Parathyroid adenoma (tissue), 2 donors: ENCODE data around the gene USP1.

Source experiments
- H2AFZ ChIP-seq: fragments of 300-600 bp; sonication (generic); one replicate; pipeline ENCODE4 v1.7.0; 2017; ENCODE audit warnings: antibody characterized with exemption, mild to moderate bottlenecking
- H3K27ac ChIP-seq: fragments of 300-600 bp; sonication (generic); one replicate; pipeline ENCODE4 v1.7.0; 2017
- H3K27me3 ChIP-seq: fragments of 300-600 bp; sonication (generic); one replicate; pipeline ENCODE4 v1.7.0; 2017; ENCODE audit warnings: low read length; ENCODE audit not compliant: control insufficient read depth, insufficient read depth
- H3K36me3 ChIP-seq: fragments of 300-600 bp; sonication (generic); one replicate; pipeline ENCODE4 v1.7.0; 2017; ENCODE audit warnings: low read length; ENCODE audit not compliant: control insufficient read depth, insufficient read depth
- H3K4me1 ChIP-seq: fragments of 300-600 bp; sonication (generic); one replicate; pipeline ENCODE4 v1.7.0; 2017; ENCODE audit warnings: control low read depth
- H3K4me2 ChIP-seq: fragments of 300-600 bp; sonication (generic); one replicate; pipeline ENCODE4 v1.7.0; 2017; ENCODE audit warnings: low read length
- H3K4me3 ChIP-seq: fragments of 300-600 bp; sonication (generic); one replicate; pipeline ENCODE4 v1.7.0; 2017; ENCODE audit warnings: low read depth, low read length
- H3K79me2 ChIP-seq: fragments of 300-600 bp; sonication (generic); one replicate; pipeline ENCODE4 v1.7.0; 2017; ENCODE audit warnings: control low read depth
- H3K9ac ChIP-seq: fragments of 300-600 bp; sonication (generic); one replicate; pipeline ENCODE4 v1.7.0; 2017; ENCODE audit warnings: mild to moderate bottlenecking
- H3K9me3 ChIP-seq: fragments of 300-600 bp; sonication (generic); one replicate; pipeline ENCODE4 v1.7.0; 2017; ENCODE audit warnings: low read length; ENCODE audit not compliant: control insufficient read depth
- TF ChIP-seq, protein P1 (sequence below): fragments of 300-600 bp; sonication (generic); IDR thresholded peaks from one replicate; pipeline ENCODE4 v1.7.0; 2017; ENCODE audit warnings: antibody characterized with exemption, mild to moderate bottlenecking
- donor health status: primary hyperparathyroidism.

USP1 gene, protein sequence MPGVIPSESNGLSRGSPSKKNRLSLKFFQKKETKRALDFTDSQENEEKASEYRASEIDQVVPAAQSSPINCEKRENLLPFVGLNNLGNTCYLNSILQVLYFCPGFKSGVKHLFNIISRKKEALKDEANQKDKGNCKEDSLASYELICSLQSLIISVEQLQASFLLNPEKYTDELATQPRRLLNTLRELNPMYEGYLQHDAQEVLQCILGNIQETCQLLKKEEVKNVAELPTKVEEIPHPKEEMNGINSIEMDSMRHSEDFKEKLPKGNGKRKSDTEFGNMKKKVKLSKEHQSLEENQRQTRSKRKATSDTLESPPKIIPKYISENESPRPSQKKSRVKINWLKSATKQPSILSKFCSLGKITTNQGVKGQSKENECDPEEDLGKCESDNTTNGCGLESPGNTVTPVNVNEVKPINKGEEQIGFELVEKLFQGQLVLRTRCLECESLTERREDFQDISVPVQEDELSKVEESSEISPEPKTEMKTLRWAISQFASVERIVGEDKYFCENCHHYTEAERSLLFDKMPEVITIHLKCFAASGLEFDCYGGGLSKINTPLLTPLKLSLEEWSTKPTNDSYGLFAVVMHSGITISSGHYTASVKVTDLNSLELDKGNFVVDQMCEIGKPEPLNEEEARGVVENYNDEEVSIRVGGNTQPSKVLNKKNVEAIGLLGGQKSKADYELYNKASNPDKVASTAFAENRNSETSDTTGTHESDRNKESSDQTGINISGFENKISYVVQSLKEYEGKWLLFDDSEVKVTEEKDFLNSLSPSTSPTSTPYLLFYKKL

DNA sequence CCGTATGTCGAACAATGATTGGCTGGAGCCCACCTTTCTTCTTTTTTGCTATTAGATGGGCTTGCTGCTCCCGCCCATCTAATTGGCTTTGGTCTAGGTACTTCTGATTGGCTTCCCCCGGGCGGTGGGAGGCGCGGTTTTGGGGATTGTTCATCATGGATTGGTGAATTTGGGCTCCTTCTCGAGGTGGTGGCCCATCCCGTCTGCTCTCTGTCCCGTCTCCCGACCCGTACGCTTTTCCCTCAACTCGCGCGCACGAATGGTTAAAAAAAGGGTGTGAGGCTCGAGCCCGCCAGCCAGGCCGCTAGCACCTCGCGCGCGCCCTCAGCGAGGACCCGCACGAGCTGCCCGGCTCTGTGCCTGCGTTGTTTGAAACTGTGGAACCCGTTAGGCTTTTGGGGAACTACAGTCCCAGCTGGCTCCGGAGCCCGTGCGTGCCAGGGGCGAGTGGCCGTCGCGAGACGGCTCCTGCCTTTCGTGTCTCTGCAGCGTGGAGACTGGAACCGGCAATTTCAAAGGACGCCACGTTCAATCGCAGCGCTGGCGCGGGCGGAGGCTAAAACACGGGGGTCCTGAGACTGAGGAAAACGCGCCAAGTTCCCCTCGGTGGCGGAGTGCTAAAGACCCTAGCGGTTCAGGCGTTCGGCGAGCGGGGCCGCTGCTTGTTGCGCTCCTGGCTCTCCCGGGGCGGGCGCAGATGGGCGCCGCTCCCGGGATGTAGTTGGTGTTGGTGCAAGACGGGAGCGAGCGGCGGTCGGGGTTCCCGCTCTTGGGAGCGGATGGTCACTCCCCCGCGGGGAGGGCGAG lies at the start of gene USP1:
Gene USP1 (plus strand): TSS at position 584 of the 807 bp plus-strand sequence. CDS start 2,819 bp downstream, outside the sequence.
- H3K9me3 ChIP-seq, result no peaks in the 10 kb centered on the region
- no peaks in the 10 kb centered on the region for H3K36me3 ChIP-seq
- peak within 1 kb of the TSS; percentile 96 for H3K27ac ChIP-seq
- H3K4me2 ChIP-seq, result peak within 1 kb of the TSS; percentile 85
- TF ChIP-seq, protein P1, sequence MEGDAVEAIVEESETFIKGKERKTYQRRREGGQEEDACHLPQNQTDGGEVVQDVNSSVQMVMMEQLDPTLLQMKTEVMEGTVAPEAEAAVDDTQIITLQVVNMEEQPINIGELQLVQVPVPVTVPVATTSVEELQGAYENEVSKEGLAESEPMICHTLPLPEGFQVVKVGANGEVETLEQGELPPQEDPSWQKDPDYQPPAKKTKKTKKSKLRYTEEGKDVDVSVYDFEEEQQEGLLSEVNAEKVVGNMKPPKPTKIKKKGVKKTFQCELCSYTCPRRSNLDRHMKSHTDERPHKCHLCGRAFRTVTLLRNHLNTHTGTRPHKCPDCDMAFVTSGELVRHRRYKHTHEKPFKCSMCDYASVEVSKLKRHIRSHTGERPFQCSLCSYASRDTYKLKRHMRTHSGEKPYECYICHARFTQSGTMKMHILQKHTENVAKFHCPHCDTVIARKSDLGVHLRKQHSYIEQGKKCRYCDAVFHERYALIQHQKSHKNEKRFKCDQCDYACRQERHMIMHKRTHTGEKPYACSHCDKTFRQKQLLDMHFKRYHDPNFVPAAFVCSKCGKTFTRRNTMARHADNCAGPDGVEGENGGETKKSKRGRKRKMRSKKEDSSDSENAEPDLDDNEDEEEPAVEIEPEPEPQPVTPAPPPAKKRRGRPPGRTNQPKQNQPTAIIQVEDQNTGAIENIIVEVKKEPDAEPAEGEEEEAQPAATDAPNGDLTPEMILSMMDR, result no peak
- H3K4me1 ChIP-seq, result no peaks in the 10 kb centered on the region
- H3K79me2 ChIP-seq, result peaks cover 5% of the 10 kb centered on the region
- H3K4me3 ChIP-seq, result peak within 1 kb of the TSS; percentile 95
- H2AFZ ChIP-seq, result peak within 1 kb of the TSS; percentile 89
- H3K9ac ChIP-seq, result peak within 1 kb of the TSS; percentile 67
- no peaks in the 10 kb centered on the region for H3K27me3 ChIP-seq

DNA sequence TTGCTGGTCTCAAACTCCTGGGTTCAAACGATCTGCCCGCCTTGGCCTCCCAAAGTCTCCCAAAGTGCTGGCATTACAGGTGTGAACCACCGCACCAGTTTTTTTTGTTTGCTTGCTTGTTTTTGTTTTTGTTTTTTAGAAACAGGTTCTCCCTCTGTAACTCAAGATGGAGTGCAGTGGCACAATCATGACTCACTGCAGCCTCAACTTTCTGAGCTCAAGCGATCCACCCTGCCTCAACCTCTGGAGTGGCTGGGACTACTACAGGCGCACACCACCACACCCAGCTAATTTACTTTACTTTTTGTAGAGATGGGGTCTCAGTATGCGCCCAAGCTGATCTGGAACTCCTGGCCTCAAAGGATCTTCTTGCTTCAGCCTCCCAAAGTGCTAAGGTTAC lies 47.3 kb upstream of the USP1 start:
- no peaks in the 10 kb centered on the region for H3K9me3 ChIP-seq
- H3K27me3 ChIP-seq, result no peaks in the 10 kb centered on the region
- H3K36me3 ChIP-seq, result no peaks in the 10 kb centered on the region
- H3K9ac ChIP-seq, result no peak overlapping the region
- no peaks in the 10 kb centered on the region for H3K79me2 ChIP-seq
- no peak overlapping the region for H3K27ac ChIP-seq
- H2AFZ ChIP-seq, result no peak overlapping the region
- no peaks in the 10 kb centered on the region for H3K4me1 ChIP-seq
- H3K4me3 ChIP-seq, result no peak overlapping the region
- TF ChIP-seq, protein P1, result no peak
- H3K4me2 ChIP-seq, result no peak overlapping the region

DNA sequence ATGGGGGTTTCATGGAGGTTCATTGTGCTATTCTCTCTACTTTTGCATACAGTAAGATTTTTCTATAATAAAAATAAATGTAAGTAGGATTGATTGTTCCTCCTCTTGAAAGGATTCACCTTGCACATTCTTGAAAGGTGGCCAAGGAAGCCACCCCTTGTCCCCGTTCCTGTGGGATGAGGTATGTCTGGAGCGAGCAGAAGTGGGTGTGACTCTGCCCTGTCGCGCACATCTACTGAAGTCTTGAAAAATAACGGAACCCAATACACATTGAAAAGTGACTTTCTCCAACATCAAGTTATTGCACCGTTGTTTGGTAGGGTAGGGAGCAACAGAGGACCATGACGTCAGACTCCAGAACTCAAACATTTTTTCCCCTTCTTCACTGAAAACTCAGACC lies 46.8 kb upstream of the USP1 start:
- no peaks in the 10 kb centered on the region for H3K9me3 ChIP-seq
- no peaks in the 10 kb centered on the region for H3K36me3 ChIP-seq
- H3K79me2 ChIP-seq, result no peaks in the 10 kb centered on the region
- no peak overlapping the region for H3K4me2 ChIP-seq
- H3K27ac ChIP-seq, result no peak overlapping the region
- no peak overlapping the region for H2AFZ ChIP-seq
- H3K4me3 ChIP-seq, result no peak overlapping the region
- no peaks in the 10 kb centered on the region for H3K4me1 ChIP-seq
- no peaks in the 10 kb centered on the region for H3K27me3 ChIP-seq
- TF ChIP-seq, protein P1, result no peak
- no peak overlapping the region for H3K9ac ChIP-seq

DNA sequence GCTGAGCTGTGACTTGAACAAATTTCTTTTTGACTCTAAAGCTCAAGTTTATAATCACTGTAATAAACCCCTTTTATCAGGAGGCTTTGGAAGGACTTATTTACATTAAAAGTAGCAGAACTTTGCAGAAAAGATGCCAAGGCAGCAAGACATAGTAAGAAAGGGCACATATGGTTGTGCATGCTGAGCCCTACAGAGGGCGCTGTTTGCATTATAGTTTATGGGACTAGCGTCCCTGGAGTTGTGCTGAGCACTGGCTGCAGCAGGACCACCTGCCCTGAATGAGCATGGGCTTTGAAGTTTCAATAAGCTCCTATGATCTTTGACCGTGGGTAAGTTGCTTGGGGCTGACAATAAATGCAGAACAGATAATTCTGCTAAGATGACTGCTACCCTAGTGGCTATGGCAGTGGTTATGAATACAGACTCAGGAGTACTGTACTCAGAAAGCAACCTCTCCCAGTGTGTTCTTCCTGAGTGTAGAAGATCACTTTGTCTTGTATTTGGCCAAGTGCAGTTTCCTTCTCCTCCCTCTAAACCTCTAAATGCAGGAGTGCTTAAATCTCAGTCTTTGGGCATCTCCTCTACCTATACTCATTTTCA lies 45.4 kb upstream of the USP1 start:
- H2AFZ ChIP-seq, result no peak overlapping the region
- no peak overlapping the region for H3K4me2 ChIP-seq
- H3K9me3 ChIP-seq, result no peaks in the 10 kb centered on the region
- no peaks in the 10 kb centered on the region for H3K36me3 ChIP-seq
- H3K4me1 ChIP-seq, result no peaks in the 10 kb centered on the region
- H3K9ac ChIP-seq, result no peak overlapping the region
- TF ChIP-seq, protein P1, result no peak
- no peak overlapping the region for H3K27ac ChIP-seq
- H3K79me2 ChIP-seq, result no peaks in the 10 kb centered on the region
- no peak overlapping the region for H3K4me3 ChIP-seq
- no peaks in the 10 kb centered on the region for H3K27me3 ChIP-seq
